GM23338 (cell line): ENCODE results near the gene PAMR1. TPM values are rescaled to one million over a fixed set of nuclear protein-coding genes. Genes with fewer than 3 reads are reported as not detected.

ENCODE experiments used
- ATAC-seq: fragments of 200-7000 bp; cut with Tn5 transposase; 3 replicates; pipeline ENCODE4 v1.9.1; 2020
- DNase-seq: peaks from one replicate; pipeline ENCODE4 v3.0.0-alpha.2; 2015; ENCODE audit warnings: low spot score
- H2AFZ ChIP-seq: fragments of 200-600 bp; sonication (generic); 2 replicates; pipeline ENCODE4 v1.8.0; 2016; ENCODE audit warnings: antibody characterized with exemption, mild to moderate bottlenecking, moderate library complexity
- H3F3A ChIP-seq: fragments of 200-600 bp; sonication (generic); replicated peaks from 2 replicates; pipeline ENCODE4 v1.8.0; 2017; ENCODE audit warnings: antibody characterized with exemption, mixed run types, low read depth
- H3K27ac ChIP-seq: fragments of 200-600 bp; sonication (generic); 2 replicates; pipeline ENCODE4 v1.6.1; 2016; ENCODE audit warnings: low read depth
- H3K27me3 ChIP-seq: fragments of 200-600 bp; sonication (generic); 2 replicates; pipeline ENCODE4 v1.8.0; 2016; ENCODE audit warnings: mild to moderate bottlenecking, mixed run types, moderate library complexity; ENCODE audit not compliant: insufficient read depth
- H3K36me3 ChIP-seq: fragments of 200-600 bp; sonication (generic); 2 replicates; pipeline ENCODE4 v1.8.0; 2016; ENCODE audit warnings: mild to moderate bottlenecking; ENCODE audit not compliant: insufficient read depth
- H3K4me1 ChIP-seq: fragments of 200-600 bp; sonication (generic); 2 replicates; pipeline ENCODE4 v1.8.0; 2016; ENCODE audit warnings: mild to moderate bottlenecking, moderate library complexity; ENCODE audit not compliant: insufficient read depth
- H3K4me2 ChIP-seq: fragments of 200-600 bp; sonication (generic); 2 replicates; pipeline ENCODE4 v1.7.1; 2017; ENCODE audit warnings: mixed run types
- H3K4me3 ChIP-seq: fragments of 200-600 bp; sonication (generic); 2 replicates; pipeline ENCODE4 v1.6.1; 2016; ENCODE audit warnings: mixed run types
- H3K79me2 ChIP-seq: fragments of 200-600 bp; sonication (generic); replicated peaks from 2 replicates; pipeline ENCODE4 v1.8.0; 2017; ENCODE audit warnings: mild to moderate bottlenecking; ENCODE audit not compliant: insufficient read depth
- H3K9me2 ChIP-seq: fragments of 200-600 bp; sonication (generic); 2 replicates; pipeline ENCODE4 v1.8.0; 2017; ENCODE audit not compliant: insufficient read depth
- H4K20me1 ChIP-seq: fragments of 200-600 bp; sonication (generic); replicated peaks from 2 replicates; pipeline ENCODE4 v1.8.0; 2017; ENCODE audit warnings: mild to moderate bottlenecking; ENCODE audit not compliant: insufficient read depth
- H3K27ac Mint-ChIP-seq: 2 replicates; pipeline ENCODE4 v1.8.0; 2020; ENCODE audit warnings: inconsistent platforms, mild to moderate bottlenecking, moderate library complexity, mixed read lengths
- H3K27me3 Mint-ChIP-seq: 3 replicates; pipeline ENCODE4 v1.8.0; 2022; ENCODE audit warnings: low read depth, mild to moderate bottlenecking, moderate library complexity, mixed read lengths, inconsistent platforms; ENCODE audit not compliant: insufficient read depth, poor library complexity
- H3K36me3 Mint-ChIP-seq: 3 replicates; pipeline ENCODE4 v1.8.0; 2021; ENCODE audit warnings: low read depth, mild to moderate bottlenecking, inconsistent platforms, moderate library complexity, mixed read lengths
- H3K4me1 Mint-ChIP-seq: 3 replicates; pipeline ENCODE4 v1.8.0; 2020; ENCODE audit warnings: mild to moderate bottlenecking, inconsistent platforms, mixed read lengths
- H3K4me3 Mint-ChIP-seq: 3 replicates; pipeline ENCODE4 v1.8.0; 2021; ENCODE audit warnings: moderate library complexity, mild to moderate bottlenecking, inconsistent platforms, mixed read lengths
- H3K9me3 Mint-ChIP-seq: 3 replicates; pipeline ENCODE4 v1.8.0; 2020; ENCODE audit warnings: moderate library complexity, mild to moderate bottlenecking, inconsistent platforms, mixed read lengths
- CREB1 ChIP-seq: fragments of 250-450 bp; sonication (Bioruptor Pico); IDR thresholded peaks from 2 replicates; pipeline ENCODE4 v1.5.0; 2020; ENCODE audit warnings: low read depth, mild to moderate bottlenecking, moderate library complexity
- EZH2 ChIP-seq: fragments of 200-600 bp; sonication (generic); IDR thresholded peaks from one replicate; pipeline ENCODE4 v1.8.0; 2017; ENCODE audit warnings: antibody characterized with exemption, mild to moderate bottlenecking, low read depth; ENCODE audit not compliant: unreplicated experiment
- EZH2phosphoT487 ChIP-seq: fragments of 200-600 bp; sonication (generic); IDR thresholded peaks from one replicate; pipeline ENCODE4 v1.8.1; 2018; ENCODE audit warnings: antibody characterized with exemption; ENCODE audit not compliant: unreplicated experiment
- NANOG ChIP-seq: IDR thresholded peaks from 2 replicates; pipeline ENCODE4 v1.6.1; 2016; ENCODE audit warnings: antibody characterized with exemption, borderline replicate concordance
- POLR2AphosphoS5 ChIP-seq: IDR thresholded peaks from 2 replicates; pipeline ENCODE4 v1.6.1; 2016; ENCODE audit warnings: antibody characterized with exemption, low read depth
- STAT1 ChIP-seq: IDR thresholded peaks from one replicate; pipeline ENCODE4 v1.6.1; 2016; ENCODE audit warnings: antibody characterized with exemption; ENCODE audit not compliant: unreplicated experiment
- ZNF331 ChIP-seq: fragments of 250-450 bp; sonication (Bioruptor Pico); IDR thresholded peaks from 2 replicates; pipeline ENCODE4 v1.5.0; 2020; ENCODE audit warnings: low read depth, mild to moderate bottlenecking, moderate library complexity
- polyA plus RNA-seq: library from polyadenylated mRNA; unstranded; fragments of >200 nt; fragmentation: Nextera tagmentation; extraction: Ambion mirVana; gene quantifications from 2 replicates; pipeline ENCODE4 v1.2.1, GENCODE V29; 2016
- total RNA-seq: library from RNA; depleted of rRNA; stranded (reverse); fragments of >200 nt; shearing (Covaris generic); gene quantifications from 2 replicates; pipeline ENCODE4 v1.2.3, GENCODE V29; 2014
- TF ChIP-seq, protein P1 (sequence below): IDR thresholded peaks from one replicate; pipeline ENCODE4 v1.6.1; 2018; ENCODE audit warnings: antibody characterized with exemption; ENCODE audit not compliant: unreplicated experiment
- TF ChIP-seq, protein P2 (sequence below), 2 experiments: fragments of 200-600 bp in 1 of 2; sonication (generic) in 1 of 2; conservative IDR thresholded peaks; 2 replicates each; pipeline versions ENCODE4 v1.5.1 to v1.6.1; 2016 to 2017; ENCODE audit warnings: antibody characterized with exemption in 2 of 2, low read depth in 2 of 2, mild to moderate bottlenecking in 2 of 2, moderate library complexity in 1 of 2
- TF ChIP-seq, protein P3 (sequence below): IDR thresholded peaks from 2 replicates; pipeline ENCODE4 v1.6.1; 2016; ENCODE audit warnings: antibody characterized with exemption
- TF ChIP-seq, protein P4 (sequence below): fragments of 250-450 bp; sonication (Bioruptor Pico); IDR thresholded peaks from 2 replicates; pipeline ENCODE4 v1.5.0; 2020; ENCODE audit warnings: mild to moderate bottlenecking, moderate library complexity

Gene PAMR1
- total and polyA plus RNA-seq, 2 experiments from 2014 or later = 1.6 to 3.1 TPM

DNA sequence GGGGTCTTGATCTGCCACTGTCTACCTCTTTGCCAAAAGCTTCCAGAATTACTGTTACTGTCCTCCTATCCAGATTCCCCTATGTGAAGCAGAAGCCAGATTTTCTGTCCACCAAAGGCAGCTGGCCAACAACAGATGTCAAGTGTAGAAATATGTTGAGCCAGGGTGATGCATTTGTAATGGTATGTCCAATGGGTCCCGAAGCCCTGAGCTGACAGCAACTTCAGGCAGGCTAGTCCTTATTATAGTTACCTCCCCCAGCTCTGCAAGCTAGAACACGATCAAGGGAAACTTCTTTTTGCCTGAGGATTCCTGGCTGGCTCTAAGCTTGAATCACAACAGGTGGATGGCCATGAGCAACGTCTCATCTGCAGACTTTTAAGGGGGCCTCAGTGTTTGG is 10.2 kb downstream of the PAMR1 start:
- Mint-ChIP-seq H3K4me1 (peaks cover 3% of the 10 kb centered on the region), H3K27ac (no peak overlapping the region), H3K27me3 (no peaks in the 10 kb centered on the region), H3K4me3 (no peak overlapping the region), H3K36me3 (no peaks in the 10 kb centered on the region), H3K9me3 (no peaks in the 10 kb centered on the region)
- Histone ChIP-seq H3K27me3 (no peaks in the 10 kb centered on the region), H3K9me2 (0 out of 2 replicates have a peak, but pooled peaks cover 9% of the 10 kb centered on the region), H4K20me1 (no peaks in the 10 kb centered on the region), H2AFZ (no peak overlapping the region), H3K36me3 (no peaks in the 10 kb centered on the region), H3K4me2 (no peak overlapping the region), H3K79me2 (no peaks in the 10 kb centered on the region), H3F3A (no peaks in the 10 kb centered on the region), H3K4me1 (no peaks in the 10 kb centered on the region), H3K4me3 (no peak overlapping the region), H3K27ac (no peak overlapping the region)
- TF ChIP-seq NANOG (no peak), STAT1 (no peak), EZH2phosphoT487 (no peak), POLR2AphosphoS5 (no peak), EZH2 (no peak), CREB1 (no peak), ZNF331 (CRISPR knock-in tag) (no peak)
- TF ChIP-seq, protein P1, sequence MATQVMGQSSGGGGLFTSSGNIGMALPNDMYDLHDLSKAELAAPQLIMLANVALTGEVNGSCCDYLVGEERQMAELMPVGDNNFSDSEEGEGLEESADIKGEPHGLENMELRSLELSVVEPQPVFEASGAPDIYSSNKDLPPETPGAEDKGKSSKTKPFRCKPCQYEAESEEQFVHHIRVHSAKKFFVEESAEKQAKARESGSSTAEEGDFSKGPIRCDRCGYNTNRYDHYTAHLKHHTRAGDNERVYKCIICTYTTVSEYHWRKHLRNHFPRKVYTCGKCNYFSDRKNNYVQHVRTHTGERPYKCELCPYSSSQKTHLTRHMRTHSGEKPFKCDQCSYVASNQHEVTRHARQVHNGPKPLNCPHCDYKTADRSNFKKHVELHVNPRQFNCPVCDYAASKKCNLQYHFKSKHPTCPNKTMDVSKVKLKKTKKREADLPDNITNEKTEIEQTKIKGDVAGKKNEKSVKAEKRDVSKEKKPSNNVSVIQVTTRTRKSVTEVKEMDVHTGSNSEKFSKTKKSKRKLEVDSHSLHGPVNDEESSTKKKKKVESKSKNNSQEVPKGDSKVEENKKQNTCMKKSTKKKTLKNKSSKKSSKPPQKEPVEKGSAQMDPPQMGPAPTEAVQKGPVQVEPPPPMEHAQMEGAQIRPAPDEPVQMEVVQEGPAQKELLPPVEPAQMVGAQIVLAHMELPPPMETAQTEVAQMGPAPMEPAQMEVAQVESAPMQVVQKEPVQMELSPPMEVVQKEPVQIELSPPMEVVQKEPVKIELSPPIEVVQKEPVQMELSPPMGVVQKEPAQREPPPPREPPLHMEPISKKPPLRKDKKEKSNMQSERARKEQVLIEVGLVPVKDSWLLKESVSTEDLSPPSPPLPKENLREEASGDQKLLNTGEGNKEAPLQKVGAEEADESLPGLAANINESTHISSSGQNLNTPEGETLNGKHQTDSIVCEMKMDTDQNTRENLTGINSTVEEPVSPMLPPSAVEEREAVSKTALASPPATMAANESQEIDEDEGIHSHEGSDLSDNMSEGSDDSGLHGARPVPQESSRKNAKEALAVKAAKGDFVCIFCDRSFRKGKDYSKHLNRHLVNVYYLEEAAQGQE = no peak
- TF ChIP-seq, protein P2, sequence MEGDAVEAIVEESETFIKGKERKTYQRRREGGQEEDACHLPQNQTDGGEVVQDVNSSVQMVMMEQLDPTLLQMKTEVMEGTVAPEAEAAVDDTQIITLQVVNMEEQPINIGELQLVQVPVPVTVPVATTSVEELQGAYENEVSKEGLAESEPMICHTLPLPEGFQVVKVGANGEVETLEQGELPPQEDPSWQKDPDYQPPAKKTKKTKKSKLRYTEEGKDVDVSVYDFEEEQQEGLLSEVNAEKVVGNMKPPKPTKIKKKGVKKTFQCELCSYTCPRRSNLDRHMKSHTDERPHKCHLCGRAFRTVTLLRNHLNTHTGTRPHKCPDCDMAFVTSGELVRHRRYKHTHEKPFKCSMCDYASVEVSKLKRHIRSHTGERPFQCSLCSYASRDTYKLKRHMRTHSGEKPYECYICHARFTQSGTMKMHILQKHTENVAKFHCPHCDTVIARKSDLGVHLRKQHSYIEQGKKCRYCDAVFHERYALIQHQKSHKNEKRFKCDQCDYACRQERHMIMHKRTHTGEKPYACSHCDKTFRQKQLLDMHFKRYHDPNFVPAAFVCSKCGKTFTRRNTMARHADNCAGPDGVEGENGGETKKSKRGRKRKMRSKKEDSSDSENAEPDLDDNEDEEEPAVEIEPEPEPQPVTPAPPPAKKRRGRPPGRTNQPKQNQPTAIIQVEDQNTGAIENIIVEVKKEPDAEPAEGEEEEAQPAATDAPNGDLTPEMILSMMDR (conservative IDR thresholded peaks at IDR 0.05; ENCODE audit: low read depth in 2 of 2) = no peak
- TF ChIP-seq, protein P3, sequence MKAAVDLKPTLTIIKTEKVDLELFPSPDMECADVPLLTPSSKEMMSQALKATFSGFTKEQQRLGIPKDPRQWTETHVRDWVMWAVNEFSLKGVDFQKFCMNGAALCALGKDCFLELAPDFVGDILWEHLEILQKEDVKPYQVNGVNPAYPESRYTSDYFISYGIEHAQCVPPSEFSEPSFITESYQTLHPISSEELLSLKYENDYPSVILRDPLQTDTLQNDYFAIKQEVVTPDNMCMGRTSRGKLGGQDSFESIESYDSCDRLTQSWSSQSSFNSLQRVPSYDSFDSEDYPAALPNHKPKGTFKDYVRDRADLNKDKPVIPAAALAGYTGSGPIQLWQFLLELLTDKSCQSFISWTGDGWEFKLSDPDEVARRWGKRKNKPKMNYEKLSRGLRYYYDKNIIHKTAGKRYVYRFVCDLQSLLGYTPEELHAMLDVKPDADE = no peak
- TF ChIP-seq, protein P4, sequence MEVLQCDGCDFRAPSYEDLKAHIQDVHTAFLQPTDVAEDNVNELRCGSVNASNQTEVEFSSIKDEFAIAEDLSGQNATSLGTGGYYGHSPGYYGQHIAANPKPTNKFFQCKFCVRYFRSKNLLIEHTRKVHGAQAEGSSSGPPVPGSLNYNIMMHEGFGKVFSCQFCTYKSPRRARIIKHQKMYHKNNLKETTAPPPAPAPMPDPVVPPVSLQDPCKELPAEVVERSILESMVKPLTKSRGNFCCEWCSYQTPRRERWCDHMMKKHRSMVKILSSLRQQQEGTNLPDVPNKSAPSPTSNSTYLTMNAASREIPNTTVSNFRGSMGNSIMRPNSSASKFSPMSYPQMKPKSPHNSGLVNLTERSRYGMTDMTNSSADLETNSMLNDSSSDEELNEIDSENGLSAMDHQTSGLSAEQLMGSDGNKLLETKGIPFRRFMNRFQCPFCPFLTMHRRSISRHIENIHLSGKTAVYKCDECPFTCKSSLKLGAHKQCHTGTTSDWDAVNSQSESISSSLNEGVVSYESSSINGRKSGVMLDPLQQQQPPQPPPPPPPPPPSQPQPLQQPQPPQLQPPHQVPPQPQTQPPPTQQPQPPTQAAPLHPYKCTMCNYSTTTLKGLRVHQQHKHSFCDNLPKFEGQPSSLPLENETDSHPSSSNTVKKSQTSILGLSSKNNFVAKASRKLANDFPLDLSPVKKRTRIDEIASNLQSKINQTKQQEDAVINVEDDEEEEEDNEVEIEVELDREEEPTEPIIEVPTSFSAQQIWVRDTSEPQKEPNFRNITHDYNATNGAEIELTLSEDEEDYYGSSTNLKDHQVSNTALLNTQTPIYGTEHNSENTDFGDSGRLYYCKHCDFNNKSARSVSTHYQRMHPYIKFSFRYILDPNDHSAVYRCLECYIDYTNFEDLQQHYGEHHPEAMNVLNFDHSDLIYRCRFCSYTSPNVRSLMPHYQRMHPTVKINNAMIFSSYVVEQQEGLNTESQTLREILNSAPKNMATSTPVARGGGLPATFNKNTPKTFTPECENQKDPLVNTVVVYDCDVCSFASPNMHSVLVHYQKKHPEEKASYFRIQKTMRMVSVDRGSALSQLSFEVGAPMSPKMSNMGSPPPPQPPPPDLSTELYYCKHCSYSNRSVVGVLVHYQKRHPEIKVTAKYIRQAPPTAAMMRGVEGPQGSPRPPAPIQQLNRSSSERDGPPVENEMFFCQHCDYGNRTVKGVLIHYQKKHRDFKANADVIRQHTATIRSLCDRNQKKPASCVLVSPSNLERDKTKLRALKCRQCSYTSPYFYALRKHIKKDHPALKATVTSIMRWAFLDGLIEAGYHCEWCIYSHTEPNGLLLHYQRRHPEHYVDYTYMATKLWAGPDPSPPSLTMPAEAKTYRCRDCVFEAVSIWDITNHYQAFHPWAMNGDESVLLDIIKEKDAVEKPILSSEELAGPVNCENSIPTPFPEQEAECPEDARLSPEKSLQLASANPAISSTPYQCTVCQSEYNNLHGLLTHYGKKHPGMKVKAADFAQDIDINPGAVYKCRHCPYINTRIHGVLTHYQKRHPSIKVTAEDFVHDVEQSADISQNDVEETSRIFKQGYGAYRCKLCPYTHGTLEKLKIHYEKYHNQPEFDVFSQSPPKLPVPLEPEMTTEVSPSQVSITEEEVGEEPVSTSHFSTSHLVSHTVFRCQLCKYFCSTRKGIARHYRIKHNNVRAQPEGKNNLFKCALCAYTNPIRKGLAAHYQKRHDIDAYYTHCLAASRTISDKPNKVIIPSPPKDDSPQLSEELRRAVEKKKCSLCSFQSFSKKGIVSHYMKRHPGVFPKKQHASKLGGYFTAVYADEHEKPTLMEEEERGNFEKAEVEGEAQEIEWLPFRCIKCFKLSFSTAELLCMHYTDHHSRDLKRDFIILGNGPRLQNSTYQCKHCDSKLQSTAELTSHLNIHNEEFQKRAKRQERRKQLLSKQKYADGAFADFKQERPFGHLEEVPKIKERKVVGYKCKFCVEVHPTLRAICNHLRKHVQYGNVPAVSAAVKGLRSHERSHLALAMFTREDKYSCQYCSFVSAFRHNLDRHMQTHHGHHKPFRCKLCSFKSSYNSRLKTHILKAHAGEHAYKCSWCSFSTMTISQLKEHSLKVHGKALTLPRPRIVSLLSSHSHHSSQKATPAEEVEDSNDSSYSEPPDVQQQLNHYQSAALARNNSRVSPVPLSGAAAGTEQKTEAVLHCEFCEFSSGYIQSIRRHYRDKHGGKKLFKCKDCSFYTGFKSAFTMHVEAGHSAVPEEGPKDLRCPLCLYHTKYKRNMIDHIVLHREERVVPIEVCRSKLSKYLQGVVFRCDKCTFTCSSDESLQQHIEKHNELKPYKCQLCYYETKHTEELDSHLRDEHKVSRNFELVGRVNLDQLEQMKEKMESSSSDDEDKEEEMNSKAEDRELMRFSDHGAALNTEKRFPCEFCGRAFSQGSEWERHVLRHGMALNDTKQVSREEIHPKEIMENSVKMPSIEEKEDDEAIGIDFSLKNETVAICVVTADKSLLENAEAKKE = no peak
- DNase-seq (no peak), ATAC-seq (no peak)
